Measurements from ENCODE around the gene BCL2A1. TPM values are rescaled to one million over a fixed set of nuclear protein-coding genes. Genes with fewer than 3 reads are reported as not detected.

Gene BCL2A1
- total and polyA plus RNA-seq, 2 donors (not counting 1 experiment from before 2014, with no cell fraction given), result 0.31 to 8.9 TPM

- Histone ChIP-seq H3K4me2 (ENCODE audit: extremely low read depth, insufficient read depth, low read length) (no peak overlapping the region), H3K79me2 (ENCODE audit: control insufficient read depth, insufficient read depth, low read length) (no peaks in the 10 kb centered on the region), H3K9ac (ENCODE audit: insufficient read depth, low read length) (no peak overlapping the region), H3K4me3 (replicated peaks in 1 of 4; ENCODE audit: control extremely low read depth in 1 of 4, insufficient read depth in 1 of 4, low read depth in 3 of 4, low read length in 4 of 4) (no peak overlapping the region), H3K27me3 (ENCODE audit: control insufficient read depth, insufficient read depth, low read length) (no peaks in the 10 kb centered on the region), H3K9me3 (ENCODE audit: control insufficient read depth, insufficient read depth, low read depth, low read length) (no peaks in the 10 kb centered on the region), H3K27ac (ENCODE audit: insufficient read depth, low read length) (no peak overlapping the region), H3K4me1 (ENCODE audit: control insufficient read depth, extremely low read depth, insufficient read depth, low read length) (no peaks in the 10 kb centered on the region), H2AFZ (ENCODE audit: low read length) (no peak overlapping the region), H3K36me3 (ENCODE audit: control insufficient read depth, insufficient read depth, low read length) (no peaks in the 10 kb centered on the region), H4K20me1 (ENCODE audit: control insufficient read depth, extremely low read depth, insufficient read depth, low read length) (no peaks in the 10 kb centered on the region)
- no peak for DNase-seq (ENCODE audit: low read depth in 2 of 2)
- TF ChIP-seq CTCF (conservative IDR thresholded peaks at IDR 0.05 in 1 of 2, IDR thresholded peaks at IDR 0.05 in 1 of 2; ENCODE audit: low read depth in 1 of 2, low read length in 2 of 2) (no peak), EZH2 (IDR thresholded peaks at IDR 0.05; ENCODE audit: low read length, missing control alignments) (no peak)
Measured at GRCh38 chr15:79962178-79962577, 8.8 kb downstream of the BCL2A1 start.

GRCh38 chr15:79960502-79961212 is 10.3 kb downstream of the BCL2A1 start:
- no peak overlapping the region for H2AFZ ChIP-seq (ENCODE audit: low read length)
- peak in 1 of 2 donors; percentile 60 for DNase-seq (ENCODE audit: low read depth in 2 of 2)
- TF ChIP-seq CTCF (conservative IDR thresholded peaks at IDR 0.05 in 1 of 2, IDR thresholded peaks at IDR 0.05 in 1 of 2; ENCODE audit: low read depth in 1 of 2, low read length in 2 of 2) (no peak), EZH2 (IDR thresholded peaks at IDR 0.05; ENCODE audit: low read length, missing control alignments) (no peak)

GRCh38 chr15:79957741-79958140 is 13.3 kb downstream of the BCL2A1 start:
- H3K4me1 ChIP-seq (ENCODE audit: control insufficient read depth, extremely low read depth, insufficient read depth, low read length), result peaks cover 3% of the 10 kb centered on the region
- DNase-seq (ENCODE audit: low read depth in 2 of 2), result peak in 1 of 2 donors; percentile 66
- no peak overlapping the region for H3K9ac ChIP-seq (ENCODE audit: insufficient read depth, low read length)
- H3K79me2 ChIP-seq (ENCODE audit: control insufficient read depth, insufficient read depth, low read length), result no peaks in the 10 kb centered on the region
- no peak for TF ChIP-seq CTCF (conservative IDR thresholded peaks at IDR 0.05 in 1 of 2, IDR thresholded peaks at IDR 0.05 in 1 of 2; ENCODE audit: low read depth in 1 of 2, low read length in 2 of 2)
- TF ChIP-seq EZH2 (IDR thresholded peaks at IDR 0.05; ENCODE audit: low read length, missing control alignments), result no peak
- H4K20me1 ChIP-seq (ENCODE audit: control insufficient read depth, extremely low read depth, insufficient read depth, low read length), result no peaks in the 10 kb centered on the region
- H3K9me3 ChIP-seq (ENCODE audit: control insufficient read depth, insufficient read depth, low read depth, low read length), result no peaks in the 10 kb centered on the region
- H2AFZ ChIP-seq (ENCODE audit: low read length), result no peak overlapping the region
- H3K27me3 ChIP-seq (ENCODE audit: control insufficient read depth, insufficient read depth, low read length), result no peaks in the 10 kb centered on the region
- H3K36me3 ChIP-seq (ENCODE audit: control insufficient read depth, insufficient read depth, low read length), result no peaks in the 10 kb centered on the region
- H3K27ac ChIP-seq (ENCODE audit: insufficient read depth, low read length), result no peak overlapping the region
- H3K4me2 ChIP-seq (ENCODE audit: extremely low read depth, insufficient read depth, low read length), result no peak overlapping the region
- H3K4me3 ChIP-seq (replicated peaks in 1 of 4; ENCODE audit: control extremely low read depth in 1 of 4, insufficient read depth in 1 of 4, low read depth in 3 of 4, low read length in 4 of 4), result no peak overlapping the region

More at GRCh38 chr15:79960502-79961212, 10.3 kb downstream of the BCL2A1 start:
- H3K4me1 ChIP-seq (ENCODE audit: control insufficient read depth, extremely low read depth, insufficient read depth, low read length), result no peaks in the 10 kb centered on the region
- H3K4me2 ChIP-seq (ENCODE audit: extremely low read depth, insufficient read depth, low read length), result no peak overlapping the region
- H3K9me3 ChIP-seq (ENCODE audit: control insufficient read depth, insufficient read depth, low read depth, low read length), result no peaks in the 10 kb centered on the region
- no peaks in the 10 kb centered on the region for H4K20me1 ChIP-seq (ENCODE audit: control insufficient read depth, extremely low read depth, insufficient read depth, low read length)
- no peak overlapping the region for H3K9ac ChIP-seq (ENCODE audit: insufficient read depth, low read length)
- no peak overlapping the region for H3K27ac ChIP-seq (ENCODE audit: insufficient read depth, low read length)
- H3K79me2 ChIP-seq (ENCODE audit: control insufficient read depth, insufficient read depth, low read length), result no peaks in the 10 kb centered on the region
- H3K4me3 ChIP-seq (replicated peaks in 1 of 4; ENCODE audit: control extremely low read depth in 1 of 4, insufficient read depth in 1 of 4, low read depth in 3 of 4, low read length in 4 of 4), result no peak overlapping the region
- no peaks in the 10 kb centered on the region for H3K27me3 ChIP-seq (ENCODE audit: control insufficient read depth, insufficient read depth, low read length)
- H3K36me3 ChIP-seq (ENCODE audit: control insufficient read depth, insufficient read depth, low read length), result no peaks in the 10 kb centered on the region

Measured in fibroblast of lung (primary cell).